IMR-90 (cell line): ENCODE data around the gene PLEKHG4.

Experiments used
- BHLHE40 ChIP-seq: fragments of 150-350 bp; IDR thresholded peaks from 2 replicates; pipeline ENCODE4 v1.6.1; 2016; ENCODE audit warnings: mild to moderate bottlenecking, low read depth, low read length
- CHD1 ChIP-seq: IDR thresholded peaks from 2 replicates; pipeline ENCODE4 v1.6.1; 2012; ENCODE audit warnings: low read depth, low read length, improper control_type of control experiment
- CTCF ChIP-seq: conservative IDR thresholded peaks from 2 replicates; pipeline ENCODE4 v1.5.1; 2012; ENCODE audit warnings: mild to moderate bottlenecking, low read depth, low read length, improper control_type of control experiment
- POLR2A ChIP-seq: IDR thresholded peaks from 2 replicates; pipeline ENCODE4 v1.6.1; 2012; ENCODE audit warnings: mild to moderate bottlenecking, low read depth, low read length
- RAD21 ChIP-seq: IDR thresholded peaks from 2 replicates; pipeline ENCODE4 v1.6.1; 2012; ENCODE audit warnings: low read length, improper control_type of control experiment
- RFX5 ChIP-seq: IDR thresholded peaks from 2 replicates; pipeline ENCODE4 v1.8.0; 2012; ENCODE audit warnings: low read depth, mild to moderate bottlenecking, low read length, moderate library complexity
- TF ChIP-seq, protein P1 (sequence below): fragments of 150-350 bp; IDR thresholded peaks from 2 replicates; pipeline ENCODE4 v1.6.1; 2017; ENCODE audit warnings: mild to moderate bottlenecking, antibody characterized with exemption, low read length, low read depth
- TF ChIP-seq, protein P2 (sequence below): fragments of 150-350 bp; IDR thresholded peaks from 2 replicates; pipeline ENCODE4 v1.6.1; 2016; ENCODE audit warnings: low read depth, mild to moderate bottlenecking, low read length, moderate library complexity, borderline replicate concordance

DNA sequence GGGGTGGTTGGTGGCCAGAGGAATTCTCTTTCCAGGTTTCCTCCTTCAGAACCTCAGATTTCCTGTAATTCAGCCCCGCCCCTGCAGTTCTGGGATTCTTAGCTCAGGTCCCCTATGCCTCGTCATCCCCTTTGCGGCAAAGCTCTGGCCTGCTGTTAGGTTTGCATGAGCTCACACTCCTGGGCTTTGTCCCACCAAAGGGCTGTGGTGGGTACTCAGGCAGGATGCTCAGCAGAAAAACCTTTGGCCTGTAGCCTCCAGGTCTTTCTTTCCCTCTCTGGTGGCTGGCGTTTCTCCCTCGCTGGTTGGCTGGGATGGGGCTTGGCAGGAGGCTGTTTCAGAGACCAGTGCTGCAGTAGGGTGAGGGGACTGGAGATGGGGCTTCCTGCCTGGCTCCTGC is 9.6 kb upstream of the PLEKHG4 start:
- TF ChIP-seq CTCF (no peak), POLR2A (no peak), CHD1 (no peak), BHLHE40 (no peak), RFX5 (no peak), RAD21 (no peak)
- TF ChIP-seq, protein P1, sequence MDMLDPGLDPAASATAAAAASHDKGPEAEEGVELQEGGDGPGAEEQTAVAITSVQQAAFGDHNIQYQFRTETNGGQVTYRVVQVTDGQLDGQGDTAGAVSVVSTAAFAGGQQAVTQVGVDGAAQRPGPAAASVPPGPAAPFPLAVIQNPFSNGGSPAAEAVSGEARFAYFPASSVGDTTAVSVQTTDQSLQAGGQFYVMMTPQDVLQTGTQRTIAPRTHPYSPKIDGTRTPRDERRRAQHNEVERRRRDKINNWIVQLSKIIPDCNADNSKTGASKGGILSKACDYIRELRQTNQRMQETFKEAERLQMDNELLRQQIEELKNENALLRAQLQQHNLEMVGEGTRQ: no peak
- TF ChIP-seq, protein P2, sequence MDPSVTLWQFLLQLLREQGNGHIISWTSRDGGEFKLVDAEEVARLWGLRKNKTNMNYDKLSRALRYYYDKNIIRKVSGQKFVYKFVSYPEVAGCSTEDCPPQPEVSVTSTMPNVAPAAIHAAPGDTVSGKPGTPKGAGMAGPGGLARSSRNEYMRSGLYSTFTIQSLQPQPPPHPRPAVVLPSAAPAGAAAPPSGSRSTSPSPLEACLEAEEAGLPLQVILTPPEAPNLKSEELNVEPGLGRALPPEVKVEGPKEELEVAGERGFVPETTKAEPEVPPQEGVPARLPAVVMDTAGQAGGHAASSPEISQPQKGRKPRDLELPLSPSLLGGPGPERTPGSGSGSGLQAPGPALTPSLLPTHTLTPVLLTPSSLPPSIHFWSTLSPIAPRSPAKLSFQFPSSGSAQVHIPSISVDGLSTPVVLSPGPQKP: no peak
